ENCODE results near the gene SOX6.

The SOX6 gene

GRCh38 chr11:16262645-16262955 lies 93.7 kb downstream of the SOX6 start:
- DNase-seq: no peak

GRCh38 chr11:16261836-16262644 lies 94.3 kb downstream of the SOX6 start:
- no peak for DNase-seq

DNA sequence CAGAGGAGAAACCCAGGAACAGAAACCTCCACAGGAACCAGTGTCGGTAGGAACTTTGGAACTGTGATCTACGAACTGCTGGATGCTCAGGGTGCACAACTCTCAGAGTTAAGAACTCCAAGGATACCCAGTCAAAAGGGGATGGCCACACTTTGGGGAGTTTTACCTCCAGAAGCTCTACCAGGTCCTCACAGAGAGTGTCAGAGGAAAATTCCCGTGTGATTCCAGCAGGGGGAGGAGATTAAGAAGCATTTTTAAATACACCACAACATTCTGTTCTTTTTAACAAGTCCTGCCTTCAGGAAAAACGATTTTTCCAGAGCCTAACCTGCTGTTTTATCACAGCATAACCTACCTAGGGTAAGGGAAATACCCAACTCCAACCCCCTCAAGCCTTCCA lies 104.0 kb downstream of the SOX6 start:
- no peak for DNase-seq

- no peak for DNase-seq
Measured at GRCh38 chr11:16248248-16248647, 108.1 kb downstream of the SOX6 start.

GRCh38 chr11:16242806-16243205 lies 113.5 kb downstream of the SOX6 start:
- no peak for DNase-seq

DNA sequence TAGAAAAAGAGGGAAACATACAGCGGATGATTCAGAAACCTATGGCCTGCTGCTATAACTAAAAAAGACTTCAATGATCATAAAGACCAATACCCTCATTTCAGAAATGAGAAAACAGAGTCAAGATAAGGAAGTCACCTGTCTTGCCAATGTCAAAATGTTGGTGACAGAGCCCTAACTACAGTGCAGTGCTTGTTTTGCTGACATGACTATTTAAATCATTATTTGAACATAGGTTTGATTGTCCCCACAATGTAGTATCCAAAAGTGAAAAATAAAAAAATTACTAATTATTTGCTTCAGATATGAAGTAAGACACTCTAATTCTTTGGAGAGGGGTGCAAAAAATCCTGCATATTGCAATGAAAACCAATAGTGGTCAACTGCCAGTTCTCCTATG lies 115.7 kb downstream of the SOX6 start:
- DNase-seq: no peak

GRCh38 chr11:16239141-16240105 lies 116.9 kb downstream of the SOX6 start:
- DNase-seq: no peak

DNA sequence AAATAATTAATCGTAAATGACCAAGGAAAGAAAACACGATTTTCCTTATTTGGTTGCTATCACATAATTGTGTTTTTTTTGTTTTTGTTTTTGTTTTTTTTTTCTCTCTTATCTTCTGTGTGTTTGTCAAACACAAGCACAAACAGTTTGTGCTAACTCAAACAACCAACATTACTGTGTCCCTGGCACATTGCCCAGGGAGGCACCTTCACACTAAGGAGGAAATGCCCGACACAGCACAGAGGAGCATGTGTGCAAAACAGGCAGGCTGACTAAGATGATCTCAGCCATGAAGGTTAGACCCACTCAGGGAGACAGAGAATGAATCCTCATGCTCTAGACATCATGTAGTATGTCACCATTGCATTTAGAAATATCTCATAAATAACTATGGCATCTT lies 130.1 kb downstream of the SOX6 start:
- no peak for DNase-seq

DNA sequence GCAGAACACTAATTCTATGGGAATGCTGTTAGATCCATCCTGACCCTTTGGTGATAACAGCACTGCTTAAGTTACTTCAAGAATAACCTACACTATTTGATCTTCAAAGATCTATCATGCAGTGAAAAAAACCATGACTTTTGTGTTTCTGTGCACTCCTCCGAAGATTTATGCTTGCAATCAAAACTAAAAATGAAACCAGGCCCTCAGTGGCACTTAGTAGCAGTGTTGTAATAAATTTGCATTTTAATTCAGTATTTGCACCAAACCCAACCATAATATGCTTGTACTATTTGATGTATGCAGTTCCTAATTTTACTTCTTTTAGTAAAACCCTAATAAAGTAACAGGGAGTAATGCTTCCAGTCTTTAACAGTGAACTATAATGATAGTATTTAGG lies 130.7 kb downstream of the SOX6 start:
- DNase-seq: no peak

DNA sequence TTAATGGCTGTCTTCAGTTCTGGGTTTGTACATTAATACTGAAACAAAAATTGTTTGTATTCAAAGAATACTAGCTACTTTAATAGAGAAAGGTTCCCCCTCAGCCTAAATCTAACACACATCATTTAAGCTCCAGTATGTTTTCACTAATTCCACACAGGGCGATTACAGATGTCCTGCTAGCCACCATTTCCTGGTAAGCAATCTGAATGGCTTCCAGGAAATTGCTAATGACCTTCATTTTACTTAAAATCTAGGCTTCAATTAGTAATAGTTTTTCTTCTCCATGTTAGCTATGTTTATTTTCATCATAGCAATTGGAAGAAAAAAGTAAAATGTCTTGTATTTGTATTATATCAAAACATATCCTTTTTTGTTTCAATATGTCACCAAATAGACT lies 132.8 kb downstream of the SOX6 start:
- DNase-seq: no peak

DNA sequence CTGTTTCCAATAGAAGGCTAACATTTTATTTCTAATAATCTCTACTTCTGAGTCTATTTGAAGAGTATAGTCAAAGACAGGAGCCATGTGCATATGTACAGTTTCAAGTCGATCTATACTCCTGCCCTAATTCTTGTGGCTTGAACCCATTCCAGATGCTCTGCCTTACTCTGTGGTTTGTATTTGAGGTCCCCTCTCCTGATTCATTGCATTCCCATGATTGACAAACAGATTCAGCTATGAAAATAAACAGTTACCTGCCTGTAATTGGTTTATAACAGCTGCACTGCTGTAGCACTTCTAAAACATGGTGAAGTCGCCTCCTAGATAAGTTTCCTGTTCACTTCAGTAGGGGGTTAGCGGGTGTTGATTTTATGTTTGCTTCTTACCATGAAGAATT lies 138.7 kb downstream of the SOX6 start:
- no peak for DNase-seq

DNA sequence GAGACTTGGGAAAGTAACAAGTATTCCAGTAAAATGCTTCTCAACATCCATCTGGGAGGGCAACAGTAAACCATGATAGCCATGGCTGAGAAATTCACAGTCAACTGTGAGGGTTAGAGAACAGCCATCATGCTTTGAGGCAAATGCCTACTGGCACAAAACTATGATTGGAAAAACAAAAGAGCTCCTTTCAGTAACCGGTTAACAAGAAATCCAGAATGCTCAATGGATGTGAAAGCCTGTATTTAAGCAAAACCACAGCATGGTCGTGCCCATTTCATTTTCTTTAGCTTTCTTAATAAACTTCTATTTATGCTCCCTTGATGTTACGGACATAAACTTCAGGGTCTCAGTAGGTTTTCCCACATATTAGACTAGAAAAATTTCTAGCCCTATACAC lies 139.5 kb downstream of the SOX6 start:
- DNase-seq: no peak

- DNase-seq: no peak
Measured at GRCh38 chr11:16215352-16215751, 141.0 kb downstream of the SOX6 start.

- DNase-seq: no peak
Measured at GRCh38 chr11:16211407-16211806, 144.9 kb downstream of the SOX6 start.

- DNase-seq: no peak
Measured at GRCh38 chr11:16204261-16204660, 152.1 kb downstream of the SOX6 start.

DNA sequence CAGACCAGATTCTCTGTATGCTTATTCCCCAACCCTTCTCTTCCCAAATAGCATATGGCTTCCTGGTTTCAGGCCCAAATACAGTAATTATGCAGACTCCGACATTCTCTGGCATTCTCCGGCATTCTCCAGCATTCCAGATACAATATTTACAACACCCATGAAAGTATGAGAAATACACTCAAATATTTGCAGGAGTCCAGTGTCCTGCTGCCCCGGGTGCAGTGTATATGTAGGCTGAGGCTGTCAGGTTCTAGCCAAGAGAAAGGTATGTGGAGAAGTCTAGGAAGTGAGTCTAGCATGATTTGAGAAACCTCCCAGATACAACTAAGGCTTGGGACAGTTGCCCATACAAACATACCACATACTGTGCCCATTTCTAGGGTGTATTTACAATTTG lies 160.7 kb downstream of the SOX6 start:
- no peak for DNase-seq

GRCh38 chr11:16194566-16194965 lies 161.8 kb downstream of the SOX6 start:
- peak; percentile 40 for DNase-seq

DNA sequence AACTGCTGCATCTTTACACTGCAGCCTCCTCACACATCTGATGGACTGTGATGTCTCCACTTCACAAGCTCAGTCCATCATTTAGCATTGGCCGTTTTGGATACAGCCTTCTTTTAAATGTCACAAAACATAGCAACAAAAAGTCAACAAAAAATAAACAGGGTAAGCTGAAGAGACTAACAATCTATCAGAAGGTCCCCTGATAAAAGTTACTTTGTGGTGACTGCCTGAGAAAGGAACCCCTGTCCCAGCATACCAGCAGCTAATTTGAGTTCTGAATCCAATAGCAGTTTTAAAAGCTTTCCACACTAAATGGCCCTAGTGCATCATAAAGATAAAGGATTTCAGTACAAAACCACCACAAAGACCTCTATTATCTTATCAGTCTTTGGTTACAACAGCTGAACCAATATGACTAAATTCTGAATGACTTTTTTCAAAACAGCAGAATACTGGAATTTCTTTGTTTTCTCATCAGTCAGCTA lies 162.4 kb downstream of the SOX6 start:
- DNase-seq: no peak

DNA sequence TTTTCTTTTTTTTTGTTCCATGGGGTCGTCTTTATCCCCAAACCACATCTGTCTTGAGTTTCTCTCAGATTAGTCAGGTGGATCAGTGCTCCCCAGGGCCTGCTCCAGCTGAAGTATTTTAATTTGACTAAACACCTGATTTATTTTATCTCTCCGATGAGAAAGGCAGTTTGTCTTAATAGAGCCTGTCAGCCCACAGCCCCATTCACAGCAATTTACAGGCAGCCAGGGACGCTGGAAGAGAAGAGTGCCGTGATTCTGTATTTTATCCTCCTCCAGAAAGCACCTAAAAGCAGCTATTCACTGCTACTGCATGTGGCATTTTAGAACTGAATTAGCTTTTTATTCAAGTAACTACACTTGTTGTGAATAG lies 164.5 kb downstream of the SOX6 start:
- no peak for DNase-seq

DNA sequence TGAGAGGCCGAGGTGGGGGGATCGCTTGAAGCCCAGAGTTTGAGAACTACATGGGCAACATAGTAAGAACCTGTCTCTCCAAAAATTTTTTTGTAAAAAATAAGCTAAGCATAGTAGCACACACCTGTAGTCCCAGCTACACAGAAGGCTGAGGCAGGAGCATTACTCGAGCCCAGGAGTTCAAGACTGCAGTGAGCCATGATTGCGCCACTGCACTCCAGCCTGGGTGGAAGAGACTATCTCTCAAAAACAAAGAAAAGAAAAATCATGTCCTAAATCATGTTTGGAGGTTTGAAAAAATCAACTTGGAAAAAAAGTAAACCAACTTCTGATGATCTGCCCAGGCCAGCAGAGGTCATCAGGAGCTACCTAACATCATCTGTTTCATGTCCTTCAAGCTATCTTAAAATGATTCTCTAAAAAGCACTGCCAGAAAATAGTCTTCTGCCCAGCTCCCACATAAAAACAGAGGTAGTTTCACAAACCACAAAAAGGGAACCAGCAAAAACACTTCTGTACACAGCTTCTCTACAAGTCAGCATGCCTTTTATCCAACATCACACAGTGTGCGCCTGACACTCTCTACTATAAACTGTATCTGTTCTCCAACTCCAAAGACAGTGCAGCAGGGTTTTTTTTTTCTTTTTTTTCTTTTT lies 165.0 kb downstream of the SOX6 start:
- DNase-seq: no peak

DNA sequence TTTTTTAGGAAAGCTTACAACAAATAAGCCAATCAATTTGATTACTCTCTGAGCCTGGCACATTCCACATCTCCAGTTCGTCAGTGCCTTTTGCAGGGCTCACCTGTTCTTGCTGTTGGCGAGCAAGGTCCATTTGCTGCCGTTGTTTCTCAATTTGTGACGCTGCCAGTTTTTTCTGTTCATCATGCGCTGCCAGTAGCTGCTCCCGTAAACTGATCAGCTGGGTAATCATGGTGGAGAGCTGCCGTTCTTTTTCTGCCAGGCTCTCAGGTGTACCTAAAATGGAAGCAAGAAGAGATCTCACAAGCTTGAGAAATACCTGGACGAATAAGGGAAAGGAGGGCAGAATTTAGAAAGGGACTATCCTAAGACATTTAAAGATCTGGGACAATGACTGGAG lies 169.7 kb downstream of the SOX6 start:
- no peak for DNase-seq

DNA sequence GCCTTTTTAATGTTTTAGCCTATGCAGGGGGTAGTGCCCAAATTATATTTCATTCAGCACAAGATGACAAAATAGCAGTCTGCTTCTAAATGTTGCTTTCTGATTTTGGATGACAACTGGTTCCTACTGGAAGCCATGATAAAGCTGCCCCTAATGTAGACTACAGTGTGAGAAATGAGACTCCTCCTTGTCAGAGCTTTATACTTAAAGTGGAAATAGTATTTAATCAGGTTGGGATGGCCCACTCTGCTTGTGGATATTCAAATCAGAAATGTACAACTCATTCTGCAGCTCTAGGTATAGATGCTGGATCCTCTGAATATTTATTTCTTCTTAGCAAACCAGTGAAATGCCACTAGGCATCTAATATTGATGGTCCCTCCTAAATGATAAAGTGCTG lies 171.3 kb downstream of the SOX6 start:
- DNase-seq: no peak

DNA sequence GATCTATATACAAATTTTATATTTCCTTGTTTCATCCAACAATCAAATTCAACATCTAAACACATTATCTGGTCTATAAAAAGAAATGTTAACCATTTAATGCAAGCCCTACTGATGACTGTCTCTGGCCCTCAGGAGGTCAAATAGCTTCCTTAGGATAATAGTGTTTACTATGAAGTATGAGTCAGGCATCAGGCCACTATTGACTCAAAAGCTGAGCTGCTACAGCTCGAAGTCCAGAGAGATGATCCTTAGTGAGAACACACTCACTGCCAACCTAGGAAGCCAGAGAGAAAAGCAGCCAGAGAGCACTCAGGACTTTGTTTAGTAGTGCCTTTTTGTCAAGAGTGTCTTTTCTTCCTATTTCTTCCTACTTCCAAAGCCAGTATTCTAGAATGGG lies 171.8 kb downstream of the SOX6 start:
- no peak for DNase-seq

GRCh38 chr11:16182553-16182952 lies 173.8 kb downstream of the SOX6 start:
- DNase-seq: no peak

Data from left hindlimb (tissue), 1 donor.